Measurements from ENCODE around the gene RANGAP1.

The RANGAP1 gene, protein sequence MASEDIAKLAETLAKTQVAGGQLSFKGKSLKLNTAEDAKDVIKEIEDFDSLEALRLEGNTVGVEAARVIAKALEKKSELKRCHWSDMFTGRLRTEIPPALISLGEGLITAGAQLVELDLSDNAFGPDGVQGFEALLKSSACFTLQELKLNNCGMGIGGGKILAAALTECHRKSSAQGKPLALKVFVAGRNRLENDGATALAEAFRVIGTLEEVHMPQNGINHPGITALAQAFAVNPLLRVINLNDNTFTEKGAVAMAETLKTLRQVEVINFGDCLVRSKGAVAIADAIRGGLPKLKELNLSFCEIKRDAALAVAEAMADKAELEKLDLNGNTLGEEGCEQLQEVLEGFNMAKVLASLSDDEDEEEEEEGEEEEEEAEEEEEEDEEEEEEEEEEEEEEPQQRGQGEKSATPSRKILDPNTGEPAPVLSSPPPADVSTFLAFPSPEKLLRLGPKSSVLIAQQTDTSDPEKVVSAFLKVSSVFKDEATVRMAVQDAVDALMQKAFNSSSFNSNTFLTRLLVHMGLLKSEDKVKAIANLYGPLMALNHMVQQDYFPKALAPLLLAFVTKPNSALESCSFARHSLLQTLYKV

DNA sequence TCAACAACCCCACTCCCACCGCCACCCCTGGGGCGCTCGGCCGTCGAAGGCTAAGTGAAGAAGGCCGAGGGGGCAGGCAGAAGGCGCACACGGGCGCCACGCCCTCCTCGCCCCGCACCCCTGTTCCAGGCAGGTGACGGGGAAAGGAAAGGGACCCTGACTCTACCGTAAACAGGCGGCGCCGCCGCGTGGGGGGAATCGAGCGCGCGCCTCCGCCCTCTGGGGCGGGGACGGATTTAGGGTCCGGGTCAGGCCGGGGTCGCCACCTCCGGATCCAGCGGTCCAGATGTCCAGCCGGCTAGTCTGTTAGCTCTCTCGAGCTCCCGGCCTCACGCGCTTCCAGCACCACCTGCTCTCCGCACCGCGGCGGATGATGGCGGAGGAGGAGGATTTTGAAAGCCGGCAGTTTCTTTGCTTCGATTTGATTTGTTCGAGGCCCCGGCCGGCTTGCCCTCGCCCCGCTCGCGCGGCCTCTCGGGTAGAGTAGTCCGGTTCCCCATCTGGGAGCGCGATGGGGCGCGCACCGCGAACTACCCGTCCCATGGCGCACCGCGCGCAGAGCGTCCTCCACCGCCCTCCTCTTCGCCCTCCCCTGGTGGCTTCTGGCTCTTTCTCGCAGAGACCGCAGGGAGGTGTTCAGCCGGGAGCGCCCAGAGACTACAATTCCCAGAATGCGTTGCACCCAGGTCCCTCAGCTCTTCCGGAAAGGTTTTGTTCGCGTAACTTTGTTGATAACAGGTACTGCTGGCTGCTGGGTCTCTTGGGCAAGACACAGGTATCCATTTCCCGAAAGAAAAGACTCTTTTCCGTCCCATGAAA, at the start of gene RANGAP1:
Gene RANGAP1 (minus strand): TSS at position 368 of the 819 bp plus-strand sequence. CDS start 5,143 bp downstream, outside the sequence.
- intact Hi-C loops (cut with DNase I; ENCODE audit: low total_unique reads): loop anchor here (5.0 to 10.0 kb wide), 2 partner anchors 179 to 241 kb away; partner anchors contain the start of genes ACO2 and PHF5A
- Histone ChIP-seq H3K27me3 (no peaks in the 10 kb centered on the region), H3K27ac (peak within 1 kb of the TSS; percentile 68 to 70), H3K4me1 (peaks cover 0 to 23% (median 13%) of the 10 kb centered on the region in 4 donors), H3K4me3 (peak within 1 kb of the TSS; percentile 77 to 95), H3K9me3 (no peaks in the 10 kb centered on the region), H3K36me3 (peaks cover 0 to 32% (median 11%) of the 10 kb centered on the region in 3 donors)
- TF ChIP-seq, protein P1, sequence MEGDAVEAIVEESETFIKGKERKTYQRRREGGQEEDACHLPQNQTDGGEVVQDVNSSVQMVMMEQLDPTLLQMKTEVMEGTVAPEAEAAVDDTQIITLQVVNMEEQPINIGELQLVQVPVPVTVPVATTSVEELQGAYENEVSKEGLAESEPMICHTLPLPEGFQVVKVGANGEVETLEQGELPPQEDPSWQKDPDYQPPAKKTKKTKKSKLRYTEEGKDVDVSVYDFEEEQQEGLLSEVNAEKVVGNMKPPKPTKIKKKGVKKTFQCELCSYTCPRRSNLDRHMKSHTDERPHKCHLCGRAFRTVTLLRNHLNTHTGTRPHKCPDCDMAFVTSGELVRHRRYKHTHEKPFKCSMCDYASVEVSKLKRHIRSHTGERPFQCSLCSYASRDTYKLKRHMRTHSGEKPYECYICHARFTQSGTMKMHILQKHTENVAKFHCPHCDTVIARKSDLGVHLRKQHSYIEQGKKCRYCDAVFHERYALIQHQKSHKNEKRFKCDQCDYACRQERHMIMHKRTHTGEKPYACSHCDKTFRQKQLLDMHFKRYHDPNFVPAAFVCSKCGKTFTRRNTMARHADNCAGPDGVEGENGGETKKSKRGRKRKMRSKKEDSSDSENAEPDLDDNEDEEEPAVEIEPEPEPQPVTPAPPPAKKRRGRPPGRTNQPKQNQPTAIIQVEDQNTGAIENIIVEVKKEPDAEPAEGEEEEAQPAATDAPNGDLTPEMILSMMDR (IDR thresholded peaks at IDR 0.05): peak; percentile 36 to 47
- DNase-seq: peak; percentile 96 to 99

DNA sequence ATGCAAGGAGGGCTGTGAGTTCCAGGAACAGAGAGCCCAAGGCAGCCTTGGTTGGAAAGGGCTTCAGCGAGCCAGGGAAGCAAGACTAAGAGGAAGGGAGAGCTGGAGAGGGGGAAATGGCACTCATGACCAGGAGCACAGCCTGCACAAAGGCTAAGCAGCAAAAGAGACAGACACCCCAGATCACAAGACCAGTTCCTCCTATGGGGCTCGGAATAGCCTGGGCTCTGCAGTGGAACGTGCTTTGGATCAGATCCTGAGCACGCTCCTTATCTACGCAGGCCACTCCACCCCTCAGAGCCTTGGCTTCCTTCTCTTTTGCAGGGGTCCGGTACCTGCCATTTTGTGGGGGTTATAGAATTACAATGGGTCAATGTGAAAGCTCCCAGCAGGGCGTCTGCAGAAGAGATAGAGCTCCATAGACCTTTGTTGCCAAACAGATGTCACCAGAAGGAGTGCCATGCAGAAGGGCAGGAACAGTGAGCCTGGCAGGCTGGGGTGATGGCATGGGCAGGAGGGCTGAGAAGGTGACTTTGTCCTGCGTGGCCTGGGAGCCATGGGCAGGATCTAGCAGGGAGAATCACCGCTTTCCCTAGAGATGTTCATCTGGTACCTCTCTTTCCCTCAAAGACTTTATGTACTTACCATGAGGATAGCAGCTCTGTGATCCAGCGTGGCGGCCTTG, 49.1 kb upstream of the RANGAP1 start:
- peaks cover 37 to 99% (median 69%) of the 10 kb centered on the region in 3 donors for H3K36me3 ChIP-seq
- no peaks in the 10 kb centered on the region for H3K4me1 ChIP-seq
- no peak overlapping the region for H3K27ac ChIP-seq
- DNase-seq: no peak
- TF ChIP-seq, protein P1 (IDR thresholded peaks at IDR 0.05): no peak
- no peaks in the 10 kb centered on the region for H3K9me3 ChIP-seq
- no peak overlapping the region for H3K4me3 ChIP-seq
- intact Hi-C loops (cut with DNase I; ENCODE audit: low total_unique reads): no loop called here
- no peaks in the 10 kb centered on the region for H3K27me3 ChIP-seq

DNA sequence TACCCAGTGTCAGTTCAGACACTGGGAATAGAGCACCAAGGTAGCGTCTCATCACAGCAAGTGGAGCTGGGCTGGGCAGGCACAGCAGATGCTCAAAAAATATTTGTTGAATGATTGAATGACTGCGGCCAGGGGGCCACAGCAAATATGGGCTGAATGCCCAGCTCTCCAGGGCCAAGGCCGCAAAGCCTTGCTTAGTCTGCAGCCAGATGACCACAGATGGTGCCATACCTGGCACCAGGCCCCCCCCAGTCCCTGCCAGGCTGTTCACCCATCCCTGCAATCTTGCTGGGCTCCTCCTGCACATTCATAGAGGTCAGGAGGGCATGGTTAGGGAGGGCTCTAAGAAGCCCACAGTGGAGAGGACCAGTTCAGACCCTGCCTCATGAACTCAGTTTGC, 48.2 kb upstream of the RANGAP1 start:
- H3K36me3 ChIP-seq: peaks cover 43 to 99% (median 69%) of the 10 kb centered on the region in 3 donors
- no peak for DNase-seq
- no peaks in the 10 kb centered on the region for H3K9me3 ChIP-seq
- H3K4me1 ChIP-seq: no peaks in the 10 kb centered on the region
- TF ChIP-seq, protein P1 (IDR thresholded peaks at IDR 0.05): no peak
- intact Hi-C loops (cut with DNase I; ENCODE audit: low total_unique reads): no loop called here
- H3K27me3 ChIP-seq: no peaks in the 10 kb centered on the region
- no peak overlapping the region for H3K27ac ChIP-seq
- no peak overlapping the region for H3K4me3 ChIP-seq

DNA sequence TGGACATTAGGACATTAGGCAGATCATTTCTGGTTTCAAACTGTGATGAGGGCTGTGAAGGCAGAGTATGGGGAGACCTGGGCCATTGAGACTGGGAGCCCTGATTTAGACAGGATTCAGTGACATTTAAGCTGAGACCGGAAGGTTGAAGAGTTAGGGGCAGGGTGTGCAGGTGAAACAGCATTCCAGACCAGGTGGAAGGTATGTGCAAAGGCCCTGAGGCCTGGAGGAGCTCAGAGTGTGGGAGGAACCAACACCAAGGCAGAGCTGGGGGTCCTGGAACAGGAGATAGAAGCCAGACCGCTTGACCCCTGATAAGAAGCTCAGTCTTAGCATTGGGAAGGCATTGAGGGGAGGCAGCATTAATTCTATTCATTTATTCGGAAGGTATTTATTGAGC, 47.8 kb upstream of the RANGAP1 start:
- peaks cover 47 to 98% (median 68%) of the 10 kb centered on the region in 3 donors for H3K36me3 ChIP-seq

More for the DNA sequence above, 47.8 kb upstream of the RANGAP1 start:
- intact Hi-C loops (cut with DNase I; ENCODE audit: low total_unique reads): no loop called here
- Histone ChIP-seq H3K9me3 (no peaks in the 10 kb centered on the region), H3K27ac (no peak overlapping the region), H3K4me3 (no peak overlapping the region), H3K4me1 (no peaks in the 10 kb centered on the region), H3K27me3 (no peaks in the 10 kb centered on the region)
- TF ChIP-seq, protein P1 (IDR thresholded peaks at IDR 0.05): no peak
- no peak for DNase-seq

Measured in tibial artery (tissue), 4 donors.